Lower leg skin (tissue), 3 donors: Measurements from ENCODE around the gene GRAMD4.

Experiments
- CTCF ChIP-seq, 3 donors: fragments of 450-650 bp; IDR thresholded peaks; one replicate each; pipeline ENCODE4 v1.5.1; 2016; ENCODE audit warnings: antibody characterized with exemption in 3 of 3, mild to moderate bottlenecking in 3 of 3, moderate library complexity in 2 of 3
- POLR2A ChIP-seq, 2 donors: fragments of 450-650 bp; IDR thresholded peaks; one replicate each; pipeline ENCODE4 v1.6.1; 2016 to 2017; ENCODE audit warnings: antibody characterized with exemption in 2 of 2, mild to moderate bottlenecking in 1 of 2, moderate library complexity in 1 of 2

DNA sequence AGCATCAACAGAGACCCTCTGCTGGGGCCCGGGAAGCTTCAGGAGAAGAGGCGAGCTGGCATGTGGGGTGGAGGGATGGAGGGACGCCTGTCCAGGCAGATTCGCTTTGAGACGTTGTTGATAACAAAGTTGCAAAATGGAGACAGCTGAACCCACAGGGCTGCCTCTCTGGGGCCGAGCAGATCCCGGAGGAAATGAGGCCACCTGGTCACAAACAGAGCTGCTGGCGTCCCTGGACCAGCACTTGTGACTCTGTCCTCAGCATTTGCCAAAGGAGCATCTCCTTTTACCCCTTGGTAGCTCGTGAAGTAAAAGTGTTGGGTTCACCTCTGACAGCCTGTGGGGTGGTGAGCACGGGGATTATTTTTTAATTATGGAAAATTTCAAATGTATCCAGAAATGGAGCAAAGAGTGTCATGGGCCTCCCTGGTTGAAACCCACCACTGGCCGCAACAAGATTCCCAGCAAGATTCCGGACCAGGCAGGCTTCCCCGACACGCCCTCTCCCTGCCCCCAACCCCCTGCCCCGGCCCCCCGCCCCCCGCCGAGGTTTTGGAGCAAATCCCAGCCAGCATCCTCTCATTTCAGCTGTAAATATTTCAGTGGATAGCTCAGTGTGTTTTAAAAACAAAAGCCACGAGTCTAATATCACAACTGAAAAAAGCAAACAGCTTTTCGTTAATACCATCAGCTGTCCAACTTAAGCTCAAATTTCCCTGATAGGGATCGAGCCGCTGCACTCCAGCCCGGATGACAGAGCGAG is 20.3 kb downstream of the GRAMD4 start:
- TF ChIP-seq CTCF (IDR thresholded peaks at IDR 0.05) (no peak), POLR2A (IDR thresholded peaks at IDR 0.05) (no peak)
